Activated T-cell treated with anti-CD3 and anti-CD28 coated beads, Interleukin-2, amount 50 U/mL, for 24 hours (primary cell): ENCODE data around the gene MBP.
A peak's percentile ranks its signal among the peaks of the same experiment; 100 is the strongest.

Source experiments
- DNase-seq: peaks from one replicate; pipeline ENCODE4 v3.0.0-alpha.2; 2020
- H3K27ac Mint-ChIP-seq: 2 replicates; pipeline ENCODE4 v1.8.0; 2020; ENCODE audit warnings: mild to moderate bottlenecking, mixed read lengths
- H3K27me3 Mint-ChIP-seq: 2 replicates; pipeline ENCODE4 v1.8.0; 2020; ENCODE audit warnings: mixed read lengths
- H3K36me3 Mint-ChIP-seq: 2 replicates; pipeline ENCODE4 v1.8.0; 2020; ENCODE audit warnings: low read depth, mixed read lengths
- H3K4me1 Mint-ChIP-seq: 2 replicates; pipeline ENCODE4 v1.8.0; 2020; ENCODE audit warnings: low read depth, mixed read lengths
- H3K4me3 Mint-ChIP-seq: 2 replicates; pipeline ENCODE4 v1.8.0; 2020; ENCODE audit warnings: mild to moderate bottlenecking, moderate library complexity, mixed read lengths
- H3K9me3 Mint-ChIP-seq: 2 replicates; pipeline ENCODE4 v1.8.0; 2020; ENCODE audit warnings: mixed read lengths

Gene MBP

DNA sequence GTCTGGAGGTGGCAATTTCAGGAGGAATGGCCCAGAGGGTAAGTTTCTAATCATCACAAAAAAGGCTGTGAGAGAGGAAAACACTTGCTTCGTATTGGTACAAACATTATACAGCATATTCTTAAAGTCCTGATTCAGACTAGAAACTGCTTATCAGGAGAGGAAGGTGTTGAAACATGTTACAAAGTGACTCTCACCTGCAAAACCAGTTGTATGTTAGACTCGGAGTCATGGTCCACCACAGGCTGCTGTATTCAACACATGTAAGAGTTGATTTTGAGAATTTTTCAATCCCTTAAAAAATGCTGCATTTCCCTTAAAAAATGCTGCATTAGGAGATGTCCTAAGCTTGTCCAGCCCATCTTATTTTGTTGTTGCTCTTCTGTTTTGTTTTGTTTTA is 61.5 kb downstream of the MBP start:
- H3K36me3 Mint-ChIP-seq = peaks cover 65% of the 10 kb centered on the region
- H3K9me3 Mint-ChIP-seq = no peaks in the 10 kb centered on the region
- DNase-seq = no peak
- no peaks in the 10 kb centered on the region for H3K27me3 Mint-ChIP-seq
- peaks cover 94% of the 10 kb centered on the region for H3K4me1 Mint-ChIP-seq
- no peak overlapping the region for H3K4me3 Mint-ChIP-seq
- H3K27ac Mint-ChIP-seq = peak overlapping the region; percentile 97

DNA sequence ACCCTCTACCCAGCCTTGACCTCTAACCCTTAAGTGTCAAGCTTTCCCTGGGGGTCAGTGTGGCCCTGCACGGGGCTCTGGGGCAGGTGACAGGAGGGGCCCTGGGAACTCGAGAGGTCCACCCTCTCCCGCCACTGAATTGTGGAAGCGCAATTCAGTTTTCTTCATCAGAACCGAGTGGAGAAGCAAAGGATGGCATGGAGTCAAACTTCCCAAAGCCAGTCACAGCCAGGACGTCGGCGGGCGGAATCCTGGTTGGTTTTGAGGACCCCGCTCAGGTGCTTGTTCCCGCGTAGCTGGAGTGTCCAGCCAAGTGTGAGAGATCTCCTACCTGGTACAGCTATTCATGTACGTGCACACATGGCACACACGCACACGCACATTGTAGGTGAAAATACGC is 62.0 kb downstream of the MBP start:
- peaks cover 69% of the 10 kb centered on the region for H3K36me3 Mint-ChIP-seq
- H3K9me3 Mint-ChIP-seq = no peaks in the 10 kb centered on the region
- peak overlapping the region; percentile 97 for H3K27ac Mint-ChIP-seq

DNA sequence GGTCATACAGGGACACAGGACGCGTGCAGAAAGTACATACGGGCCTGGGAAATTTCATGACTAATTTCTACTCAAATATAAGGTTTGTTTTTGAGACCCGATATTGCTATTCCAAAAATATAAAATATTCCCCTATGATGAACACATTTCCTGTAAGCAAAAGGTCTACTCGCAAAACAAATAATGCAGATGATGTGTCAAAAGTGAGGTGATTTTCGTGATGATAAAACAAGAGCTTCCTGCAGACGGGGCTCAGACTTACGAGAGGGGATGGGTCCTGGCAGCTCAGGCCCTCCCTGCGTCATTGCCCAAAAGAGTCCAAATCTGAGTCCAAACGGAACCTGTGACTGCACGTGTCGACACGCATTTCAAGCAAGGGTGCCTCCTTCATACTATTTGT is 62.7 kb downstream of the MBP start:
- Mint-ChIP-seq H3K27ac (peak overlapping the region; percentile 97), H3K4me1 (peaks cover 99% of the 10 kb centered on the region), H3K9me3 (peaks cover 2% of the 10 kb centered on the region), H3K36me3 (peaks cover 70% of the 10 kb centered on the region), H3K4me3 (peak overlapping the region; percentile 35), H3K27me3 (no peaks in the 10 kb centered on the region)
- DNase-seq = no peak

More for the DNA sequence above, 62.0 kb downstream of the MBP start:
- Mint-ChIP-seq H3K27me3 (no peaks in the 10 kb centered on the region), H3K4me1 (peaks cover 98% of the 10 kb centered on the region), H3K4me3 (no peak overlapping the region)
- no peak for DNase-seq

DNA sequence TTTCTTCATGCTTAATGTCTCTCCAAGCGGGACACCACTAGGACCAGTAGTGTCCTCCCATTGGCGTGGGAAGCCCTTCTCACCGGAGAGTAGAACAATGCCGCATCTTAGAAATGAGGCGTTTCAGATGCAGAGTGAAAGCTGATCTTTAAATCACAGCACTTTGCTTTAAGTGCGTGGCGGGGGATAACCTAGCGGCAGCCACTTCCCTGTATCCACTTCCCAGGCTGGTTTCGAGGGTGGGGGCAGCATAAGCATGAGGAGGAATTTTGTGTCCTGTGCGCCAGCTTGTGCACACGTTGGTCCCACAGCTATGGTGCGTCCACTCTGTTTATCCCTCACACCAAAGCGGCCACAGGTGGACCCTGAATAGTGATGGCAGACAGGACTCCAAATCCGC is 63.1 kb downstream of the MBP start:
- Mint-ChIP-seq H3K4me3 (peak overlapping the region; percentile 60), H3K4me1 (peaks cover 99% of the 10 kb centered on the region), H3K27me3 (no peaks in the 10 kb centered on the region), H3K9me3 (peaks cover 2% of the 10 kb centered on the region), H3K36me3 (peaks cover 71% of the 10 kb centered on the region), H3K27ac (peak overlapping the region; percentile 97)
- no peak for DNase-seq

DNA sequence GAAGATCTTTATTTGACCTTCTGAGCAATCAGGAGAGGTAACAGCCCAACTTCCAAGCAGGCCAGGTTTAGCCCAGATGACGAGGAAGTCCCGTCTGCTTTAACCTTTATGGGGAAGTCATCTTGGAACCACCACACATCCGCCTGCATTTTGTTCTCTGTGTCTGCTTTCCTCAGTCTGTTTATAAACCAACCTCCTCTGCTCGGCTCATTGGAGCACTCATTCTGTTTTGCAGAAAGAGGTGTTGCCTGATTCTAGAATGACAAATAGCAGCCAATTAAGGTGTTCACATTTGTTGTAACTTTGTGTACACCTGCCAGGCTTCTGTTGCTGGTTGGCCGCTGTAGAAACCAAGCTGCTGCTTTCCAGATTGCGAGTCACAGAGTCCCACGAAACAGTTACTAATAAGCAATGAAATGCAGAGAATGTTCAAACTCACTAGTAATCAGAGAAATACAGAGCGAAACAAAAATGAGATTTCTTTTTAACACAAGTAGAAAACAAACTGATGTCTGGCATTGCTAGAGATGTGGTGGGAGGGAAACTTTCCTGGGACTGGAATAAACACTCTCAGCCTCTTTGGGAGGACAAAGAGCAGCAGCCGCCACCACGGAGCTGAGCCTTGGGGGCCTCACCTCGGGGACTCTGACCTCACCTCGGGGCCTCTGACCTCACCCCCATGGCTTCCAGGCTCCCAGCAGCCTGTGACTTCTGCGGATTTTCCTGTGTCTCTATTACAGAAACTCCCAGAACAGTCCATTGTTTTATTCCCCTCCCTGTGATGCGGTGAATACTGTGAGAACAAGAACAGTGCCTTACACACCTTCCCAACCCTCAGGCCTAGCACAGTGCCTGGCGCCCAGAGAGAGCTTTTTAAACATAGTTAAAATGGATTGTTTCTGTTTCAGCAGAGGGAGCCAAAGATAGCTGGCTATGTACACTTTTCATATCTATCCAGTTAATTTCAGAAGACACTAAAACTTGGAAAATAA is 64.0 kb downstream of the MBP start:
- H3K36me3 Mint-ChIP-seq = peaks cover 76% of the 10 kb centered on the region

DNA sequence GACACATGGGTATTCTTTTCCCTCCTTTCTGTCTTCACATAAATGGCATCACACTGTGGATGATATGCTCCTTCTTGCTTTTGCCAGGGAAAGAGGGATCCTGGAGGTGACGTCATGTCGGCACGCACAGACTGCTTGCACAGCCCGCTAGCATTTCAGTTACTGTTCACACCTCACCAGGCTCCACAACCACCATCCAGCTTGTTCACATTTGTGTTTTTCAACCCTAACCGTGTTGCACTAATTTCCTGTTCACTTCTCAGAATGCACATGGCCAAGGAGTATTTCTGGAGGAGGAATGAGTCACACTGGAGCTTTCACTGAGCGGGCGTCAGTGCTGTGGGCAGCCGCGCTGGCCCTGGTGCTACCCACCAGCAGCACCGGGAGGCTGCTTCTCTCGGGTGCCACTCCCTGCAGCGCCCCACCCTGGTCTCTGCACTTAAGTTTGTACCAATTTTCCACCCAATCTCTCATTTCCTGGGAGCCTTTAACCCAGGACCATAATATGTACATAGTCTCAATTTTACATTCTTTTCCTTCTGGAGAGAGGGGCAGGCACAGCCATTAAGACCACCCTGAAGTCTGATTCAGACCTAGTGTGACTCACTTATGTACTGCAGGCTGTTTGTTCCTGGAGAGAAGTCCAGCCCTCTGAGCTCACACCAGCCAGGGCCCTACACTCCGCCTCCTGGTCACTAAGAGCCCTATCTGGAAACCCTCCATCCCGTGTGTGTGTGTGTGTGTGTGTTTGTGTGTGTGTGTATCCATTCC is 65.1 kb downstream of the MBP start:
- peak; percentile 79 for DNase-seq
- Mint-ChIP-seq H3K4me1 (peaks cover 100% of the 10 kb centered on the region), H3K27me3 (no peaks in the 10 kb centered on the region), H3K9me3 (peaks cover 2% of the 10 kb centered on the region), H3K4me3 (peak overlapping the region; percentile 60), H3K36me3 (peaks cover 85% of the 10 kb centered on the region), H3K27ac (peak overlapping the region; percentile 97)

More for the DNA sequence above, 64.0 kb downstream of the MBP start:
- Mint-ChIP-seq H3K27me3 (no peaks in the 10 kb centered on the region), H3K4me1 (peaks cover 99% of the 10 kb centered on the region), H3K9me3 (peaks cover 2% of the 10 kb centered on the region), H3K4me3 (peak overlapping the region; percentile 60), H3K27ac (peak overlapping the region; percentile 97)
- no peak for DNase-seq

DNA sequence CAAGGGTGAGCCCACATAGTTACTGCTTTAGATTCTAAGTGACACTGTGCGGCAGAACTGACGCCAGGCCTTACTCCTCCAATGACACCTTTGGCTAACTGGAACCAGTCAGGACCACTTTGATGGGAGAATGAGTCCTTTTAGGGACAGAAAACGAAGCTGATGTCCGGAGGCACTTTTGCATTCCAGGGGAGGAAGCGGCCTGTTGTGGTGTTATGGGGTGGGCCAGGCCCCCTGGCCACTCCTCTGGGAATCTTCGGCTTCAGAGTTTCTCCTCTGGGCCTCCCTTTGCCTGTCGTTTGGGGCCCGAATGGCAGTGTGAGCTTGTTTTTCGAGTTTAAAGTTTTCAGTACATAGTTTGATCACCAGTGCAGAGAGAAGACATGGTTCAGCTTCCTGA is 65.9 kb downstream of the MBP start:
- DNase-seq = no peak
- peaks cover 2% of the 10 kb centered on the region for H3K9me3 Mint-ChIP-seq
- peaks cover 88% of the 10 kb centered on the region for H3K36me3 Mint-ChIP-seq
- peak overlapping the region; percentile 97 for H3K27ac Mint-ChIP-seq
- peaks cover 100% of the 10 kb centered on the region for H3K4me1 Mint-ChIP-seq
- peak overlapping the region; percentile 60 for H3K4me3 Mint-ChIP-seq
- no peaks in the 10 kb centered on the region for H3K27me3 Mint-ChIP-seq

DNA sequence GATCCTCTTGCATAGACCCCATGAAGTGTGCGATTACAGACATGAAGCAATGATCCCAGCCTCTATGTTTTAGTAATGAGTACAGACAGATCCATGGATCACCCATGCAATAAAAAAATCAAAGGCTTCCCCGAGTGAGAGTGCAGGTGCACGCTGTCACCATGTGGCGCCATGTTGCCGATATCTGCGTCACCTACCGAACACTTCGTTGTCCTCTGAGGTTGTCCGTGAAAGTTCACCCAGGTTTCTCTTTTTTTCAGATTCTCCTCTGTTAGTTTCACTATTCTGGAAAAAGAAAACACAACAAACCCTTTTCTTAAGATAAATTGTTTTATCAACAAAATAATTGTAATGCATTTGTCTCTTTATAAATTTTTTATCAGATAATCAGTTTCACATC is 66.5 kb downstream of the MBP start:
- peak overlapping the region; percentile 97 for H3K27ac Mint-ChIP-seq
- H3K36me3 Mint-ChIP-seq = peaks cover 89% of the 10 kb centered on the region
- DNase-seq = no peak
- no peaks in the 10 kb centered on the region for H3K27me3 Mint-ChIP-seq
- H3K4me3 Mint-ChIP-seq = no peak overlapping the region
- peaks cover 2% of the 10 kb centered on the region for H3K9me3 Mint-ChIP-seq
- H3K4me1 Mint-ChIP-seq = peaks cover 100% of the 10 kb centered on the region

DNA sequence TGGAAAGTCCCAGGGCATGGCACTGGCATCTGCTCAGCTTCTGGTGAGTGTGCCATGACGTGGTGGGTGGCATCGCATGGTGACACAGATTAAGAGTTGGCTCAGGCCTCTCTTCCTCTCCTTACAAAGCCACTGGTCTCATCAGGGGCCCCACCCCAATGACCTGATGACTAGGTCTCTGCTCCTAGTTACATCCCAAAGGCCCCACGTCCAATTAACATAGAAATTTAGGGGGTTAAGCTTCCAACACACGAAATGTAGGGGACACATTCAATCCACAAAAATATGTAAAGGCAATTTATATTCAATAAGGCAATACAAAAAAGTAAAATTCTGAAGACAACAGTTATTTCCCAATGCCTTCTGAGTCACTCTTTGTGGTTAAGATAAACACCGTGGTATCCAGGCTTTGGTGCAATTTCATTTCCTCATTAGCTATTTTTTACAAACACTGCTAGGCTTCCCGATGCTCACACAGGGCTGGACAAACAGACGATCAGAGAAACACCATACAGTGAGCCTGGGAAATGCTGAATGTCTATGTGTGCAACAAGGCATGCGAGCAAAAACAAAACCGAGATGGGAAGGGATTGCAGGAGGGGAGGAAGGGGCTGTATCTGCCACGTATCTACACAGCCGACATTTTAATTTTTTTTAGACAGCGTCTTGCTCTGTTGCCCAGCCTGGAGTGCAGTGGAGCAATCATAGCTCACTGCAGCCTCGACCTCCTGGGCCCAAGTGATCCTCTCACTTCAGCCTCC is 67.2 kb downstream of the MBP start:
- H3K27ac Mint-ChIP-seq = peak overlapping the region; percentile 97
- H3K36me3 Mint-ChIP-seq = peaks cover 89% of the 10 kb centered on the region

DNA sequence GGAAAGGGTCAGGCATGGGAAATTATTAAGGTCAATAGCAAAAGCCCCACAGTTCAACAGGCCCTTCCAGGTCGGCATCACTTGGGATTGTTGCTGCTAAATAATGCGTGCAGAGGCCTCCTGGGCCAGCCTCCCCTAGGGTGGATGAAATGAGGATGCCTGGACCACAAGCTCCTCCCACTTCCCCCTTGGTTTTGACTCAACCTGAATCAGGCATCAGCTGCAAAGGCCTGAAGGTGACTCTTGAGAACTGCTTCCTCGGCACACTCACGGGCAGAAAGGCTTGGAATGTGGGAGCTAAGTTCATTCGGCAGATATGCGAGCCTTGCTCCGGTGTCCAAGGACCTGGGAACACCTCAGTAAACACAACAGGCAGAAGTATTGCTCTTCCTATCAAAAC is 69.3 kb downstream of the MBP start:
- H3K4me3 Mint-ChIP-seq = peak overlapping the region; percentile 65
- H3K36me3 Mint-ChIP-seq = peaks cover 83% of the 10 kb centered on the region
- H3K27me3 Mint-ChIP-seq = no peaks in the 10 kb centered on the region
- H3K27ac Mint-ChIP-seq = peak overlapping the region; percentile 97
- peaks cover 2% of the 10 kb centered on the region for H3K9me3 Mint-ChIP-seq
- DNase-seq = peak; percentile 79
- peaks cover 91% of the 10 kb centered on the region for H3K4me1 Mint-ChIP-seq

More for the DNA sequence above, 67.2 kb downstream of the MBP start:
- Mint-ChIP-seq H3K4me3 (peak overlapping the region; percentile 30), H3K27me3 (no peaks in the 10 kb centered on the region), H3K4me1 (peaks cover 100% of the 10 kb centered on the region), H3K9me3 (peaks cover 2% of the 10 kb centered on the region)
- DNase-seq = peak; percentile 49

DNA sequence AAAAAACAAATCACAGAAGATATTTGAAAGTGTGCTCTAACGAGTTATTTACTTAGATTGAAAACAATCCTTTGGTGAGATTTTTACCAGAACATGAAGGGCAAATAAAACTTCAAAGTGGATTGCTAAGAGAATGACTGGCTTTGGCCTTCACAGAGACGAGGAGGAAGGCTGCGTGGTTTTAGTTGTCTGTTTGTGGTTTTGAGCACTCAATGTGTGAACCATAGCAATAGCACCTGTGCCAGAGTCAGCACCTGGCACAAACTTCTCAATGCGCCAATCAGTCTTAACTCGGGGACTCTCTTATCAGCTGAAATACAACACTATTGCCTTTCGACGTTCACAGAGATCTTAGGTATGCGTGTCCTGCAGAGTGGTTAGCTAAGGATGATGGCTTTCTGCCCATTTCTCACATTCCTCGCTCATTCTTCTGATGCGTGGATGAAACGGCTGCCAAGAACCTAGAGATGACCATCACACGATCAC is 70.0 kb downstream of the MBP start:
- Mint-ChIP-seq H3K36me3 (peaks cover 81% of the 10 kb centered on the region), H3K4me3 (peak overlapping the region; percentile 65), H3K4me1 (peaks cover 84% of the 10 kb centered on the region), H3K9me3 (peaks cover 2% of the 10 kb centered on the region), H3K27ac (peak overlapping the region; percentile 97), H3K27me3 (no peaks in the 10 kb centered on the region)
- DNase-seq = peak; percentile 54

DNA sequence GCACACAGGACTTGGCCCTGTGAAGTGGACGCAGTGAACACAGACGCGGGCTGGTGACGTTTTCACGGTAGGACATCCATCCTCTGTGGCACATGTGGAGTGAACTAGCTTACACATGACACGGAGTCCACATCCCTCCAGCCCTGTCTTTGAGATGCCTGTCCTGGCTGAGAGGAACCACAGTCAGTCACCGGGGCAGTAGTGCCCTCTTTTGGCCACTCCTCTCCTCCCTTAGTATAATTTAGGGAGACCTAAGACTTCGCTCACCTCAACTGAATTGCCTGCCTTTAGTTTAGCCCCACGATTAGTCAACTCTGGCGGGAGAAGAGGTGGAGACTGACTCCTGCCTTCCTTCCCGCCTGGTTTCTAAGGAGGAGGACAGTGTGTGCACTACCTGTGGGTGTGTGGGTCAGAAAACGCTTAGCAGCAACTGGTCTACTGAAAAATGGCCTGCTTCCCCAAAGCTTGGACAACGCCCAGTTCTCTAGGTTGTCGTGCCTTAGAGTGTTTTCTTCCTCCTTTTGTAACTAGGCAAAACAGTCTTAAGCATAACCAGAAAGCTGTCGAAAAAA is 70.6 kb downstream of the MBP start:
- Mint-ChIP-seq H3K27ac (peak overlapping the region; percentile 97), H3K4me1 (peaks cover 84% of the 10 kb centered on the region), H3K36me3 (peaks cover 84% of the 10 kb centered on the region), H3K4me3 (peak overlapping the region; percentile 65), H3K9me3 (peaks cover 2% of the 10 kb centered on the region), H3K27me3 (no peaks in the 10 kb centered on the region)
- peak; percentile 44 for DNase-seq

DNA sequence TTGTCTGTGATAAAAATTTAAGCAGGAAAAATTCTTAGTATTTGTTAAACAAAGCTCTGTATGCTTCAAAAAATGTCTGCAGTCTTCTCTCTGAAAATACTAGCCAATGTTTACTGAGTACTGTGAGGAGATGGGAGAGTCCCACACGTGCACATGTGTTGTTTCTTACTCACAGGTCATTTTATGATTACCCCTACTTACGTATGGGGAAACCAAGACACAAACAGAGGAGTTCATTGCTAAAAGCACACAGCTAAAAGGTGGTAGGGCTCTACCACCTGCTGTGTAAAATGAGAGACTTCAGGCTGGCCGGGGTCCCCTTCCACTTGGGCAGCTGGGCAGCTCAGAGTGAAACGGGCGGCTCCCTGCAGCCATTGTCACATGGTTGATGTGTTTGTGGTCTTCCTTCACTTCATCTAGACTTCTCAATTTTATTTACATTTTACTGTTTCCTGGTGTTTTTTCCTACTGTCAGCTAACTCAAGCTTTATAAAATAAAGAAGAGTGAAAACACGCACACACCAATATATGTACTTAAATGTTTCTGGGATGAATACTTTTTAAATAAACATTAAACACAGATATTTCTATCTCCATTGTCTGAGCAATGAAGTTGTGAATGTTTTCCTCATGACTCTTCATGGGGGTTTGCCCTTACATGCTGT is 71.2 kb downstream of the MBP start:
- peak overlapping the region; percentile 65 for H3K4me3 Mint-ChIP-seq
- H3K27me3 Mint-ChIP-seq = no peaks in the 10 kb centered on the region
- peaks cover 82% of the 10 kb centered on the region for H3K36me3 Mint-ChIP-seq
- H3K27ac Mint-ChIP-seq = peak overlapping the region; percentile 97
- no peak for DNase-seq
- H3K4me1 Mint-ChIP-seq = peaks cover 84% of the 10 kb centered on the region
- H3K9me3 Mint-ChIP-seq = peaks cover 2% of the 10 kb centered on the region
